GM20431 (cell line): ENCODE measurements around the gene ADIG.

Experiments
- in situ Hi-C: fragments of 300-500 bp; cut with MseI, MboI; formaldehyde crosslinking; loops from one replicate; pipeline ENCODE4 v1.15.0; 2020; ENCODE audit warnings: low sequenced_read_pairs; ENCODE audit not compliant: unreplicated experiment

Gene ADIG

GRCh38 chr20:38628580-38629470, 47.8 kb downstream of the ADIG start:
- in situ Hi-C loops = no loop called here

- in situ Hi-C loops = no loop called here
These were observed 49.0 kb downstream of the ADIG start for GRCh38 chr20:38629979-38630378.

- in situ Hi-C loops = no loop called here
These were observed 49.7 kb downstream of the ADIG start for GRCh38 chr20:38630727-38631126.

GRCh38 chr20:38631155-38632022, 50.4 kb downstream of the ADIG start:
- in situ Hi-C loops = no loop called here

GRCh38 chr20:38633577-38634093, 52.6 kb downstream of the ADIG start:
- in situ Hi-C loops = no loop called here

GRCh38 chr20:38635721-38636288, 54.8 kb downstream of the ADIG start:
- in situ Hi-C loops = no loop called here
